ENCODE data around the gene RPS6KL1. TPM values are rescaled to one million over a fixed set of nuclear protein-coding genes. Genes with fewer than 3 reads are reported as not detected.

The RPS6KL1 gene
- total RNA-seq, 1 donor from 2014 or later = 6.4 TPM

- Histone ChIP-seq H3K27ac (no peak overlapping the region), H4K20me1 (ENCODE audit: low read depth) (peaks cover 6% of the 10 kb centered on the region), H3K4me1 (no peaks in the 10 kb centered on the region), H3K36me3 (peaks cover 16% of the 10 kb centered on the region), H2AFZ (replicated peaks) (no peak overlapping the region), H3K9ac (no peak overlapping the region), H3F3A (ENCODE audit: low read depth) (peaks cover 3% of the 10 kb centered on the region), H3K27me3 (no peaks in the 10 kb centered on the region), H3K4me3 (no peak overlapping the region), H3K9me3 (ENCODE audit: low read depth) (no peaks in the 10 kb centered on the region), H3K4me2 (no peak overlapping the region), H3K79me2 (ENCODE audit: low read depth) (no peaks in the 10 kb centered on the region)
- Mint-ChIP-seq H3K9me3 (no peaks in the 10 kb centered on the region), H3K27me3 (ENCODE audit: insufficient read depth, low read depth) (peaks cover 2% of the 10 kb centered on the region), H3K27ac (no peak overlapping the region), H3K4me1 (no peaks in the 10 kb centered on the region), H3K36me3 (peaks cover 60% of the 10 kb centered on the region), H3K4me3 (no peak overlapping the region)
- TF ChIP-seq EZH2 (IDR thresholded peaks at IDR 0.05) (no peak), CTCF (IDR thresholded peaks at IDR 0.05) (no peak), EZH2phosphoT487 (IDR thresholded peaks at IDR 0.05) (no peak)
- DNase-seq (ENCODE audit: low spot score) = no peak
These were observed 24.4 kb downstream of the RPS6KL1 start for GRCh38 chr14:74898694-74899093.

DNA sequence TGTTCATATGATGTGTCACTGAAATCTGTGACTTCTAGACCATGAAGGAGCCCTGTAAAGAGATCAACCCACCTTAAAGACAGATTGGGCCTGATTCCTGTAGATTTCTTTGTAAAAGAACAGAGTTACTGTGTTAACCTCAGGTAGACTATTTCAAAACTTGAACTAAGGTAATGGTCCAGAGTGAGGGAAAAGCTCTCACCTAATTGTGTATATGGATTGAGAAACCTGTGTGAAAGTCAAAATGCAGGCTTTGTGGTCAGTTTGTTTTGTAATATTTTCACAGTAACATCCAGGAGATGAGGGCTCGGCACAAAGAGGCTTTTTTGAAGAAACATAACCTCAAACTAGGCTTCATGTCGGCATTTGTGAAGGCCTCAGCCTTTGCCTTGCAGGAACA, 25.0 kb downstream of the RPS6KL1 start:
- Histone ChIP-seq H3K4me2 (no peak overlapping the region), H3K9me3 (ENCODE audit: low read depth) (no peaks in the 10 kb centered on the region), H3K79me2 (ENCODE audit: low read depth) (no peaks in the 10 kb centered on the region), H3K36me3 (peaks cover 19% of the 10 kb centered on the region), H3K27me3 (no peaks in the 10 kb centered on the region), H3K4me3 (no peak overlapping the region), H2AFZ (replicated peaks) (no peak overlapping the region), H3K9ac (no peak overlapping the region), H4K20me1 (ENCODE audit: low read depth) (peaks cover 5% of the 10 kb centered on the region), H3F3A (ENCODE audit: low read depth) (peaks cover 3% of the 10 kb centered on the region), H3K4me1 (no peaks in the 10 kb centered on the region), H3K27ac (no peak overlapping the region)
- no peak for DNase-seq (ENCODE audit: low spot score)
- Mint-ChIP-seq H3K27me3 (ENCODE audit: insufficient read depth, low read depth) (peaks cover 2% of the 10 kb centered on the region), H3K4me3 (no peak overlapping the region), H3K9me3 (no peaks in the 10 kb centered on the region), H3K36me3 (peaks cover 60% of the 10 kb centered on the region), H3K27ac (no peak overlapping the region), H3K4me1 (no peaks in the 10 kb centered on the region)
- no peak for TF ChIP-seq EZH2 (IDR thresholded peaks at IDR 0.05)

- peaks cover 57% of the 10 kb centered on the region for H3K36me3 Mint-ChIP-seq
- H3K36me3 ChIP-seq = peaks cover 19% of the 10 kb centered on the region
These were observed 25.4 kb downstream of the RPS6KL1 start for GRCh38 chr14:74897642-74898041.

More at GRCh38 chr14:74897642-74898041, 25.4 kb downstream of the RPS6KL1 start:
- Histone ChIP-seq H2AFZ (replicated peaks) (no peak overlapping the region), H3K4me3 (no peak overlapping the region), H3K9me3 (ENCODE audit: low read depth) (no peaks in the 10 kb centered on the region), H3K4me1 (no peaks in the 10 kb centered on the region), H4K20me1 (ENCODE audit: low read depth) (peaks cover under 1% of the 10 kb centered on the region), H3K9ac (no peak overlapping the region), H3K27me3 (no peaks in the 10 kb centered on the region), H3K27ac (no peak overlapping the region), H3F3A (ENCODE audit: low read depth) (peaks cover 3% of the 10 kb centered on the region), H3K4me2 (no peak overlapping the region), H3K79me2 (ENCODE audit: low read depth) (no peaks in the 10 kb centered on the region)
- H3K9me3 Mint-ChIP-seq = no peaks in the 10 kb centered on the region
- peaks cover 2% of the 10 kb centered on the region for H3K27me3 Mint-ChIP-seq (ENCODE audit: insufficient read depth, low read depth)
- no peak for DNase-seq (ENCODE audit: low spot score)
- TF ChIP-seq EZH2 (IDR thresholded peaks at IDR 0.05) = no peak
- no peak for TF ChIP-seq EZH2phosphoT487 (IDR thresholded peaks at IDR 0.05)
- no peak for TF ChIP-seq CTCF (IDR thresholded peaks at IDR 0.05)
- no peaks in the 10 kb centered on the region for H3K4me1 Mint-ChIP-seq
- H3K27ac Mint-ChIP-seq = no peak overlapping the region
- no peak overlapping the region for H3K4me3 Mint-ChIP-seq

All from neural progenitor cell (in vitro differentiated cells).